IMR-90 (cell line): ENCODE results near the gene PGGHG.

Experiments
- CEBPB ChIP-seq: IDR thresholded peaks from 2 replicates; pipeline ENCODE4 v1.6.1; 2012; ENCODE audit warnings: low read depth, low read length, improper control_type of control experiment
- CHD1 ChIP-seq: IDR thresholded peaks from 2 replicates; pipeline ENCODE4 v1.6.1; 2012; ENCODE audit warnings: low read depth, low read length, improper control_type of control experiment
- MAFK ChIP-seq: IDR thresholded peaks from 2 replicates; pipeline ENCODE4 v1.6.1; 2012; ENCODE audit warnings: low read depth, low read length, improper control_type of control experiment
- MXI1 ChIP-seq: IDR thresholded peaks from 2 replicates; pipeline ENCODE4 v1.6.1; 2012; ENCODE audit warnings: low read depth, mild to moderate bottlenecking, low read length, moderate library complexity, borderline replicate concordance
- POLR2A ChIP-seq: IDR thresholded peaks from 2 replicates; pipeline ENCODE4 v1.6.1; 2012; ENCODE audit warnings: mild to moderate bottlenecking, low read depth, low read length
- RAD21 ChIP-seq: IDR thresholded peaks from 2 replicates; pipeline ENCODE4 v1.6.1; 2012; ENCODE audit warnings: low read length, improper control_type of control experiment
- RFX5 ChIP-seq: IDR thresholded peaks from 2 replicates; pipeline ENCODE4 v1.8.0; 2012; ENCODE audit warnings: low read depth, mild to moderate bottlenecking, low read length, moderate library complexity
- SMC3 ChIP-seq: fragments of 150-350 bp; IDR thresholded peaks from 2 replicates; pipeline ENCODE4 v1.6.1; 2016; ENCODE audit warnings: low read depth, mild to moderate bottlenecking, antibody characterized with exemption, low read length, moderate library complexity
- TF ChIP-seq, protein P1 (sequence below): conservative IDR thresholded peaks from 2 replicates; pipeline ENCODE4 v1.5.1; 2012; ENCODE audit warnings: mild to moderate bottlenecking, low read depth, low read length, improper control_type of control experiment

DNA sequence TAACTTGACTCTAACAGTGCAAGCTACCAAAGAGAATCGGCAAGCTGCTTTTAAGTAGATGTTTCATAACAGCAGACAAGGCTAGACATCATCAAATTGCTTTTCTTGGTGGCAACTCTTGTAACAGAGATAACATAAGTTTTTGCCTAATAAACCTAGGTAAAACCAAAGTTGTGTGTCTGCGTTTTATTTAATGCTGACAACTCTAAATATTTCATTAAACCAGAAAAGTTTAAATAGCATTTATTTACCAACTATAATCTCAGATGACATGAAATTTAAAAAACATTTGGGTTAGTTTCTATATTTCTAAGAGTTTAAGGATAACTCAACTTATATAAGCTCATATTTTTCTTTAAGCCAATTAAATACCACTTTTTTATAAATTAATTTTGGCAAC lies 51.0 kb downstream of the PGGHG start:
- TF ChIP-seq POLR2A (no peak), CEBPB (no peak), RFX5 (no peak), MXI1 (no peak), SMC3 (no peak), RAD21 (no peak), CHD1 (no peak), MAFK (peak; percentile 58)
- TF ChIP-seq, protein P1, sequence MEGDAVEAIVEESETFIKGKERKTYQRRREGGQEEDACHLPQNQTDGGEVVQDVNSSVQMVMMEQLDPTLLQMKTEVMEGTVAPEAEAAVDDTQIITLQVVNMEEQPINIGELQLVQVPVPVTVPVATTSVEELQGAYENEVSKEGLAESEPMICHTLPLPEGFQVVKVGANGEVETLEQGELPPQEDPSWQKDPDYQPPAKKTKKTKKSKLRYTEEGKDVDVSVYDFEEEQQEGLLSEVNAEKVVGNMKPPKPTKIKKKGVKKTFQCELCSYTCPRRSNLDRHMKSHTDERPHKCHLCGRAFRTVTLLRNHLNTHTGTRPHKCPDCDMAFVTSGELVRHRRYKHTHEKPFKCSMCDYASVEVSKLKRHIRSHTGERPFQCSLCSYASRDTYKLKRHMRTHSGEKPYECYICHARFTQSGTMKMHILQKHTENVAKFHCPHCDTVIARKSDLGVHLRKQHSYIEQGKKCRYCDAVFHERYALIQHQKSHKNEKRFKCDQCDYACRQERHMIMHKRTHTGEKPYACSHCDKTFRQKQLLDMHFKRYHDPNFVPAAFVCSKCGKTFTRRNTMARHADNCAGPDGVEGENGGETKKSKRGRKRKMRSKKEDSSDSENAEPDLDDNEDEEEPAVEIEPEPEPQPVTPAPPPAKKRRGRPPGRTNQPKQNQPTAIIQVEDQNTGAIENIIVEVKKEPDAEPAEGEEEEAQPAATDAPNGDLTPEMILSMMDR: no peak
